C1 segment of cervical spinal cord (tissue), 14 donors: ENCODE measurements around the gene NPVF.

Experiments
- DNase-seq, 14 donors: peaks; one replicate each; lab custom pipeline; 2025; lab: John Stamatoyannopoulos, UW

Gene NPVF

GRCh38 chr7:25228386-25228785 lies at the start of gene NPVF:
Gene NPVF (minus strand): TSS chr7:25228486. CDS start chr7:25228439, 47 bp downstream.
- no peak for DNase-seq

GRCh38 chr7:25272265-25272664 lies 44.0 kb upstream of the NPVF start:
- no peak for DNase-seq

GRCh38 chr7:25263337-25263736 lies 35.1 kb upstream of the NPVF start:
- DNase-seq = no peak

GRCh38 chr7:25262586-25262985 lies 34.3 kb upstream of the NPVF start:
- no peak for DNase-seq

GRCh38 chr7:25261545-25262140 lies 33.4 kb upstream of the NPVF start:
- DNase-seq = no peak

- DNase-seq = no peak
These were observed 32.7 kb upstream of the NPVF start for GRCh38 chr7:25260862-25261494.

- DNase-seq = peak in 12 of 14 donors; percentile 9 to 76 (median 38)
These were observed 31.4 kb upstream of the NPVF start for GRCh38 chr7:25259487-25260243.

GRCh38 chr7:25256333-25256819 lies 28.1 kb upstream of the NPVF start:
- DNase-seq = peak in 1 of 14 donors; percentile 89

GRCh38 chr7:25255611-25256332 lies 27.5 kb upstream of the NPVF start:
- peak in 2 of 14 donors; percentile 21 to 94 for DNase-seq

GRCh38 chr7:25254604-25255003 lies 26.3 kb upstream of the NPVF start:
- DNase-seq = no peak

GRCh38 chr7:25253714-25254113 lies 25.4 kb upstream of the NPVF start:
- no peak for DNase-seq

GRCh38 chr7:25250386-25250785 lies 22.1 kb upstream of the NPVF start:
- no peak for DNase-seq

- no peak for DNase-seq
These were observed 21.5 kb upstream of the NPVF start for GRCh38 chr7:25249772-25250171.

GRCh38 chr7:25246306-25246705 lies 18.0 kb upstream of the NPVF start:
- DNase-seq = no peak

GRCh38 chr7:25244254-25245033 lies 16.2 kb upstream of the NPVF start:
- DNase-seq = no peak

- no peak for DNase-seq
These were observed 14.4 kb upstream of the NPVF start for GRCh38 chr7:25242678-25243077.

- no peak for DNase-seq
These were observed 12.6 kb upstream of the NPVF start for GRCh38 chr7:25240896-25241295.

GRCh38 chr7:25240340-25240739 lies 12.1 kb upstream of the NPVF start:
- DNase-seq = peak in 2 of 14 donors; percentile 11 to 97

- no peak for DNase-seq
These were observed 11.6 kb upstream of the NPVF start for GRCh38 chr7:25239888-25240287.

GRCh38 chr7:25238066-25238725 lies 9.9 kb upstream of the NPVF start:
- peak in 1 of 14 donors; percentile 88 for DNase-seq

GRCh38 chr7:25235471-25235870 lies 7.2 kb upstream of the NPVF start:
- DNase-seq = peak in 1 of 14 donors; percentile 10
